Stimulated activated CD8-positive, alpha-beta memory T cell treated with anti-CD3 and anti-CD28 coated beads, Interleukin-4, amount 100 ng/mL, for 1 hour (primary cell): ENCODE results near the gene SH3BGR.

Experiments
- DNase-seq, 2 donors: peaks; one replicate each; pipeline ENCODE4 v3.0.0-alpha.2; 2020; ENCODE audit warnings: low read depth in 2 of 2, low spot score in 1 of 2

SH3BGR gene

GRCh38 chr21:39511102-39511501, 59.3 kb downstream of the SH3BGR start:
- DNase-seq = no peak

GRCh38 chr21:39513735-39514134, 62.0 kb downstream of the SH3BGR start:
- DNase-seq = no peak

GRCh38 chr21:39515684-39516472, 64.1 kb downstream of the SH3BGR start:
- DNase-seq = no peak

- DNase-seq = peak in 1 of 2 donors; percentile 3
These were observed 66.5 kb downstream of the SH3BGR start for GRCh38 chr21:39518055-39518846.

- DNase-seq = no peak
These were observed 67.1 kb downstream of the SH3BGR start for GRCh38 chr21:39518847-39519210.

GRCh38 chr21:39519835-39520234, 68.1 kb downstream of the SH3BGR start:
- DNase-seq = no peak

GRCh38 chr21:39523399-39523798, 71.6 kb downstream of the SH3BGR start:
- DNase-seq = no peak

GRCh38 chr21:39523915-39524314, 72.1 kb downstream of the SH3BGR start:
- DNase-seq = no peak

GRCh38 chr21:39525129-39525528, 73.4 kb downstream of the SH3BGR start:
- no peak for DNase-seq

GRCh38 chr21:39525601-39526000, 73.8 kb downstream of the SH3BGR start:
- no peak for DNase-seq

GRCh38 chr21:39527067-39527595, 75.4 kb downstream of the SH3BGR start:
- no peak for DNase-seq

GRCh38 chr21:39527664-39528381, 76.1 kb downstream of the SH3BGR start:
- DNase-seq = no peak

- DNase-seq = no peak
These were observed 77.3 kb downstream of the SH3BGR start for GRCh38 chr21:39529026-39529425.

- no peak for DNase-seq
These were observed 79.3 kb downstream of the SH3BGR start for GRCh38 chr21:39531064-39531463.

GRCh38 chr21:39531840-39532239, 80.1 kb downstream of the SH3BGR start:
- no peak for DNase-seq

GRCh38 chr21:39533545-39534380, 82.0 kb downstream of the SH3BGR start:
- DNase-seq = no peak

GRCh38 chr21:39535646-39536437, 84.1 kb downstream of the SH3BGR start:
- DNase-seq = no peak

GRCh38 chr21:39536835-39537234, 85.1 kb downstream of the SH3BGR start:
- DNase-seq = no peak

- no peak for DNase-seq
These were observed 85.8 kb downstream of the SH3BGR start for GRCh38 chr21:39537571-39537970.
